Psoas muscle (tissue), 8 donors: ENCODE results near the gene KLHL3. TPM values are rescaled to one million over a fixed set of nuclear protein-coding genes. Genes with fewer than 3 reads are reported as not detected.

Experiments
- ATAC-seq, 4 donors: fragments of 200-7000 bp; cut with Tn5 transposase; one replicate each; pipeline ENCODE4 v1.9.1; 2020; ENCODE audit warnings: moderate library complexity in 3 of 4, mild to moderate bottlenecking in 2 of 4
- DNase-seq, 2 donors: peaks; one replicate each; pipeline ENCODE4 v3.0.0-alpha.2; 2020
- H3K27ac ChIP-seq: fragments of 200-600 bp; one replicate; pipeline ENCODE4 v1.8.0; 2022
- H3K27me3 ChIP-seq, 3 donors: fragments of 200-600 bp in 1 of 3; one replicate each; pipeline versions ENCODE4 v1.6.1 to v1.8.0; 2013 to 2022; ENCODE audit warnings: low read length in 2 of 3, mild to moderate bottlenecking in 2 of 3, moderate library complexity in 1 of 3; ENCODE audit not compliant: insufficient read depth in 3 of 3
- H3K36me3 ChIP-seq, 2 donors: fragments of 200-600 bp in 1 of 2; one replicate each; pipeline versions ENCODE4 v1.6.1 to v1.8.0; 2013 to 2022; ENCODE audit warnings: low read depth in 1 of 2, mild to moderate bottlenecking in 1 of 2, moderate library complexity in 1 of 2; ENCODE audit not compliant: insufficient read depth in 1 of 2
- H3K4me1 ChIP-seq: fragments of 200-600 bp; one replicate; pipeline ENCODE4 v1.8.0; 2022
- H3K4me3 ChIP-seq: fragments of 200-600 bp; one replicate; pipeline ENCODE4 v1.8.0; 2022; ENCODE audit warnings: mild to moderate bottlenecking
- H3K9me3 ChIP-seq: fragments of 200-600 bp; one replicate; pipeline ENCODE4 v1.8.0; 2022
- WGBS, 3 donors: extraction: QIAGEN DNeasy Blood & Tissue Kit; methylation state at CpG; one replicate each; pipeline versions ENCODE4 v1.1.6 to v1.1.7; 2013; 5-methylcytosine and 5-hydroxymethylcytosine counted together
- intact Hi-C, 2 donors: fragments of 100-400 bp; cut with DNase I; formaldehyde crosslinking; loops; one replicate each; pipeline versions ENCODE4 v1.11.0 to v1.14.2; 2022
- polyA plus RNA-seq, 3 donors: library from polyadenylated mRNA; stranded (reverse); fragments of 200-250 nt; gene quantifications; one replicate each; pipeline ENCODE4 v1.2.3, GENCODE V29; 2013
- total RNA-seq, 4 donors: library from RNA; stranded (reverse); fragmentation: NEBNext Ultra II Directional in 2 of 4; extraction: Animal tissue kit (Norgen Biotek cat#: 25700) in 2 of 4; gene quantifications; one replicate each; pipeline versions ENCODE4 v1.2.1 to v1.2.4, GENCODE V29; 2021 to 2023
- TF ChIP-seq, protein P1 (sequence below): fragments of 200-600 bp; IDR thresholded peaks from one replicate; pipeline ENCODE4 v1.8.0; 2022; ENCODE audit warnings: antibody characterized with exemption
- donor health status: healthy with polysubstance abuse.
- donor health status: DM: no; HTN: no; CAD: no; lungs with moderate emphysema.
- donor health status: Bipolar disorder and iron deficiency.
- donor health status: healthy.
- donor health status: DM: yes; HTN: yes; CAD: no.
- donor health status: DM: no; HTN: no; CAD: no.
- donor health status: DM: no; HTN: no; CAD: no.
- donor health status: DM: yes; HTN: yes; CAD: no.

KLHL3 gene
- total and polyA plus RNA-seq, 7 donors, result 0.69 to 4.3 (median 1.9) TPM

DNA sequence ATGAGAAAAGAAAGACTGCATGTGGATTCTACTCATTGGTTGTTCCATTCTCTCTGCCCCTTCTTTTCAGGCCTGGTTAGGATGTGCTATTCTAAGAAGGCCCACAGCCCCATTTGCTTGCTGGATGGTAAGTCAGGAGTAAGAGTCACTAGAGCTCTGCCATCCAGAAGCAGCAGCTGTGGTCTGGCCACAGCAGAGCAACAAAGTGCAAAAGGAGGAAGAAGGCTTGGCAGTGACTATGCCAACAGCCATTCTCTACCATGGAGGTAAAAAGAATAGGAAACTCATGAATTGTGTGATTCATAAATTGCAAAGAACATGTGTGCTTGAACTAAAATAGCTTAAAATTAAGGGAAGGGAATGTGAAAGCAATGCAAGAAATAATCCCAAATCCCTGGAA lies 20.9 kb downstream of the KLHL3 start:
- H3K4me1 ChIP-seq, result no peaks in the 10 kb centered on the region
- ATAC-seq (no peak), DNase-seq (no peak)
- peaks cover 11% of the 10 kb centered on the region for H3K9me3 ChIP-seq
- intact Hi-C loops, result no loop called here
- H3K36me3 ChIP-seq, result no peaks in the 10 kb centered on the region
- TF ChIP-seq, protein P1, sequence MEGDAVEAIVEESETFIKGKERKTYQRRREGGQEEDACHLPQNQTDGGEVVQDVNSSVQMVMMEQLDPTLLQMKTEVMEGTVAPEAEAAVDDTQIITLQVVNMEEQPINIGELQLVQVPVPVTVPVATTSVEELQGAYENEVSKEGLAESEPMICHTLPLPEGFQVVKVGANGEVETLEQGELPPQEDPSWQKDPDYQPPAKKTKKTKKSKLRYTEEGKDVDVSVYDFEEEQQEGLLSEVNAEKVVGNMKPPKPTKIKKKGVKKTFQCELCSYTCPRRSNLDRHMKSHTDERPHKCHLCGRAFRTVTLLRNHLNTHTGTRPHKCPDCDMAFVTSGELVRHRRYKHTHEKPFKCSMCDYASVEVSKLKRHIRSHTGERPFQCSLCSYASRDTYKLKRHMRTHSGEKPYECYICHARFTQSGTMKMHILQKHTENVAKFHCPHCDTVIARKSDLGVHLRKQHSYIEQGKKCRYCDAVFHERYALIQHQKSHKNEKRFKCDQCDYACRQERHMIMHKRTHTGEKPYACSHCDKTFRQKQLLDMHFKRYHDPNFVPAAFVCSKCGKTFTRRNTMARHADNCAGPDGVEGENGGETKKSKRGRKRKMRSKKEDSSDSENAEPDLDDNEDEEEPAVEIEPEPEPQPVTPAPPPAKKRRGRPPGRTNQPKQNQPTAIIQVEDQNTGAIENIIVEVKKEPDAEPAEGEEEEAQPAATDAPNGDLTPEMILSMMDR, result no peak
- H3K27ac ChIP-seq, result no peak overlapping the region
- H3K4me3 ChIP-seq, result no peak overlapping the region
- no peaks in the 10 kb centered on the region for H3K27me3 ChIP-seq

DNA sequence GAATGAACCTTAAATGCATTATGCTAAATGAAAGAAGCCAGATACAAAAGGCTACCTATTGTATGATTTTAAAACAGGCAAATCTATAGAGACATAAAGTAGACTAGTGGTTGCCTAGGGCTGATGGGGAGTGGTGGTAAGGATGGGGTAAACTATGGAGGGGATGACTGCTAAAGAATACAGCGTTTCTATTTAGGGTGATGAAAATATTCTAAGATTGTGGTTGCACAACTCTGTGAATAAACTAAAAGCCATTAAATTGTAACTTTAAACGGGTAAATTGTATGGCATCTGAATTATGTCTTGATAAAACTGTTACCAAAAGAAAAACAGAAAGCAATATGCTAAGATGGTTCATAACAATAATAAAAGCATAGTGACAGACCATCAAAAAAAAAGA lies 21.4 kb downstream of the KLHL3 start:
- H3K4me1 ChIP-seq, result no peaks in the 10 kb centered on the region
- DNase-seq, result no peak
- no peak overlapping the region for H3K4me3 ChIP-seq
- H3K27ac ChIP-seq, result no peak overlapping the region
- no peaks in the 10 kb centered on the region for H3K27me3 ChIP-seq
- WGBS, 3 donors, result 78 to 90% (median 78%) methylated on average over 2 of the region's 2 CpGs
- H3K9me3 ChIP-seq, result peaks cover 11% of the 10 kb centered on the region
- ATAC-seq, result no peak
- H3K36me3 ChIP-seq, result no peaks in the 10 kb centered on the region
- TF ChIP-seq, protein P1, result no peak
- intact Hi-C loops, result no loop called here

GRCh38 chr5:137712139-137712667 lies 23.7 kb downstream of the KLHL3 start:
- intact Hi-C loops, result no loop called here

GRCh38 chr5:137710086-137710485 lies 25.8 kb downstream of the KLHL3 start:
- H3K4me1 ChIP-seq, result no peaks in the 10 kb centered on the region
- H3K27ac ChIP-seq, result no peak overlapping the region
- no peak for DNase-seq
- WGBS, 3 donors, result 91 to 93% (median 91%) methylated on average over 5 of the region's 5 CpGs
- H3K36me3 ChIP-seq, result no peaks in the 10 kb centered on the region
- TF ChIP-seq, protein P1, result no peak
- intact Hi-C loops, result no loop called here
- peaks cover 11% of the 10 kb centered on the region for H3K9me3 ChIP-seq
- no peak for ATAC-seq
- H3K27me3 ChIP-seq, result no peaks in the 10 kb centered on the region
- no peak overlapping the region for H3K4me3 ChIP-seq

More at GRCh38 chr5:137712139-137712667, 23.7 kb downstream of the KLHL3 start:
- ATAC-seq (no peak), DNase-seq (no peak)
- Histone ChIP-seq H3K36me3 (no peaks in the 10 kb centered on the region), H3K27me3 (no peaks in the 10 kb centered on the region), H3K27ac (no peak overlapping the region), H3K4me1 (no peaks in the 10 kb centered on the region), H3K4me3 (no peak overlapping the region), H3K9me3 (peaks cover 11% of the 10 kb centered on the region)
- TF ChIP-seq, protein P1, result no peak
- WGBS, 3 donors, result 57 to 65% (median 64%) methylated on average over 2 of the region's 2 CpGs
